Mesodermal cell (in vitro differentiated cells): ENCODE results near the gene EIF4ENIF1.

Experiments used
- H3K27ac ChIP-seq: 2 replicates; pipeline ENCODE4 v1.7.0; 2013; ENCODE audit warnings: mild to moderate bottlenecking, low read depth, low read length, moderate library complexity; ENCODE audit not compliant: severe bottlenecking
- H3K36me3 ChIP-seq: 2 replicates; pipeline ENCODE4 v1.7.1; 2013; ENCODE audit warnings: mild to moderate bottlenecking, low read length, moderate library complexity; ENCODE audit not compliant: control insufficient read depth, insufficient read depth
- H3K4me1 ChIP-seq: one replicate; pipeline ENCODE4 v1.7.1; 2013; ENCODE audit warnings: mild to moderate bottlenecking, low read length; ENCODE audit not compliant: insufficient read depth, control insufficient read depth, poor library complexity, severe bottlenecking
- H3K4me3 ChIP-seq: 2 replicates; pipeline ENCODE4 v1.7.0; 2013; ENCODE audit warnings: low read length, control low read depth, mild to moderate bottlenecking; ENCODE audit not compliant: insufficient read depth, poor library complexity, severe bottlenecking; ENCODE audit errors: extremely low read depth
- H3K9me3 ChIP-seq: 2 replicates; pipeline ENCODE4 v1.7.1; 2013; ENCODE audit warnings: mild to moderate bottlenecking, low read length, moderate library complexity; ENCODE audit not compliant: control insufficient read depth
- WGBS, 2 experiments: methylation state at CpG; one replicate each; pipeline ENCODE4 v1.1.5; 2013; ENCODE audit warnings: missing lambda C conversion rate in 2 of 2; ENCODE audit not compliant: insufficient coverage in 2 of 2; 5-methylcytosine and 5-hydroxymethylcytosine counted together

The EIF4ENIF1 gene

DNA sequence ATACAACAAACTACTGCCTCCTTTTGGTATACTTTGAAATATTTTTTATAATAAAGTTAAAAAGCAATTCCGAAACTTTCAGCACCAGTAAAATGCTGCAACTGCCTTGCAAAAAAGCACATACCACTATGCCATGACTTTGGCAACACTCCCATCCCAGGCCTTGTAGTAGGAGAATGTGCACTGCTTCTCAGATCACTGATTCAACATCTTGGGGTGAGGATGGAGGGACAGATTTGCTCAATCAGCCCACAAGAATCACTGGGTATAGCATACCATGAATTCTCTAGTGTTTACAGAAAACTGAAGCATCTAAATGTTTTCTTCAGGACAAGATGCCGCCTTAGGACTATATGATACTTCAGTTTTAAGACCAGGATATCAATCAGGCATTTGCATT, 14.9 kb downstream of the EIF4ENIF1 start:
- Histone ChIP-seq H3K27ac (no peak overlapping the region), H3K4me1 (no peaks in the 10 kb centered on the region), H3K36me3 (peaks cover 88% of the 10 kb centered on the region), H3K9me3 (no peaks in the 10 kb centered on the region), H3K4me3 (no peak overlapping the region)
- no CpG with 5 or more reads among the region's 2 CpGs for WGBS, 2 experiments

DNA sequence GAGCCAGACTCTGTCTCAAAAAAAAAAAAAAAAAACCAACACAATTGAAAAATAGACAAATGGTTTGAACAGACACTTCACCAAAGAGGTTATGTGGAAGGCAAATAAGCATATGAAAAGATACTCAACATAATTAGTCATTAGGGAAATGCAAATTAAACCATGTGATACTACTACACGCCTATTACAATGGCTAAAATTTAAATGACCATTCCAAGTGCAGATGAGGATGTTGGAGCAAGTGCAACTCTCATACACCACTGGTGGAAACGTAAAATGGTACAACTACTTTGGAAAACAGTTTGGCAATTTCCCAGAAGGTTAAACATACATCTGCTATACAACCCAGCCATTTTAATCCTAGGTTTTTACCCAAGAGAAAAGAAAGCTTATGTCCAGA, 24.3 kb downstream of the EIF4ENIF1 start:
- 83 to 92% methylated on average over 1 to 2 of the region's 2 CpGs for WGBS, 2 experiments
- H3K36me3 ChIP-seq, result peaks cover 81% of the 10 kb centered on the region
- no peaks in the 10 kb centered on the region for H3K9me3 ChIP-seq
- no peak overlapping the region for H3K4me3 ChIP-seq
- no peaks in the 10 kb centered on the region for H3K4me1 ChIP-seq
- no peak overlapping the region for H3K27ac ChIP-seq

DNA sequence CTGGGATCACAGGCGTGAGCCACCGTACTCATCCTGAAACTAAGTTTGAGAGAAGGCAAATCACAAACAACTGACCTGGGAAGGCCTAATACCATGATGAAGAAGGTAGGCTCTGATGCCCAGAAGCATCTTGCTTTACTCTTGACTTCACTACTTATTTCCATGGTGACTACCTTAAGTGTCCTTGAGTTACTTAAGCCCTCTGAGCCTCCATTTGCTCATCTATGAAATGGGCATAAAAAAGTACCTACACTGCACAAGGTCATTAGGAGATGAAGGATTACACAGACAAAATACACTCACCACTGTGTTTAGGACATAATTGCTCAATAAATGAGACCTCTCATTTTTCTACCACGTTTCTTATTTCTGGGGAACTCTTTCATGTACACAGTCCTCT, 27.9 kb downstream of the EIF4ENIF1 start:
- Histone ChIP-seq H3K4me3 (no peak overlapping the region), H3K36me3 (peaks cover 76% of the 10 kb centered on the region), H3K4me1 (no peaks in the 10 kb centered on the region), H3K9me3 (no peaks in the 10 kb centered on the region), H3K27ac (no peak overlapping the region)
- 92 to 93% methylated on average over 2 to 3 of the region's 3 CpGs for WGBS, 2 experiments

DNA sequence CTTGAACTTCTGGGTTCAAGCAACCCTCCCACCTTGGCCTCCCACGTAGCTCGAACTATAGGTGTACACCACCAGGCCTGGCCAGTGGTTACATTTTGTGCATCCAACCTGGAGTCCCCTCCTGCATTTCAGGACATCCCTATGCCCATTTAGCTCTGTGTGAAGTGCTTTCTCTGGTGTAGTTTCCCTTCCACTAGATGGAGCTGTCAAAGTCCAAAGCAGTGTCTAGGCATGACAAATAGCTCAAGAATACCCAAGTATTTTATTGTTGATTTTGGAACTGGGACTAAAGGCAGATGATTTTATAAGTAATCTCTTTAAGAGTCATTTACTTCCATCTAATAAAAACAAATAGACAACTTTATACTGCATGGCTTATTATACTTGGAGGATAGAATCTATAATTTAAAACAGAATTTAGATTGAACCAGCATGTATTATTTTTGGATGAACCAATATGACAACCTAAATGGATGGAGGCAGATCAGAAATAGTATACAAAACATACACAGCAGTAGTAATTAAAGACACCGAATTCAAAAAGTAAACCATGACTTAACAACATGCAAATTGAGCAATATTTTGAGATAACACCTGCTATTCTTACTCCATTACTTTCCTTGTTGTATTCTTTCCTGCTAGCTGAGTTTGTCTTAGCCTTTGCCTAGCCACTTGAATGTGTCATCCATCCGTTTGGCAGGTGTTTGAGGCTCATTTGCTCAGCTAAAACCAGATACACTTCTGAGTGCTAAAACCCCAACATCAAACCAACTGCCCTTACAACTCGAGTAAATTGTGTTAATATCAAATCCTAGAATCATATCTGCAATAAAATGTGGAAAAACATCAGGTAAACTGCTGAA, 37.7 kb downstream of the EIF4ENIF1 start:
- peaks cover 87% of the 10 kb centered on the region for H3K36me3 ChIP-seq
- no peak overlapping the region for H3K4me3 ChIP-seq
- H3K4me1 ChIP-seq, result no peaks in the 10 kb centered on the region
- 92 to 100% methylated on average over 2 to 4 of the region's 5 CpGs for WGBS, 2 experiments
- H3K9me3 ChIP-seq, result no peaks in the 10 kb centered on the region
- H3K27ac ChIP-seq, result no peak overlapping the region

DNA sequence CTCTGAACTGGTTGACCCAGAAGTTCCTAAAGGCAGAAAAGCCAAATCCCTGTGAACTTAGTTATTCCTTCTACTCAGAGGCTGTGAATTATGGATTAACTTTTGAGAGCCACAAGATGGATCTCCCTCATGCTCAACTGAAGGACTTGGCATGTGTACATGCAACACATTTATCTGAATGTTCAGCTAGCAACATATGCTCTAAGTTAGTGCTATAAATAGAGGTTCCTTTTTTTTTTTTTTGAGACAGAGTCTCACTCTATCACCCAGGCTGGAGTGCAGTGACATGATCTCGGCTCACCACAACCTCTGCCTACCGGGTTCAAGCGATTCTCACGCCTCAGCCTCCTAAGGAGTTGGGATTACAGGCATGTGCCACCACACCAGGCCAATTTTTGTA, 40.1 kb downstream of the EIF4ENIF1 start:
- Histone ChIP-seq H3K9me3 (no peaks in the 10 kb centered on the region), H3K27ac (no peak overlapping the region), H3K36me3 (peaks cover 90% of the 10 kb centered on the region), H3K4me3 (no peak overlapping the region), H3K4me1 (no peaks in the 10 kb centered on the region)
- 83 to 100% methylated on average over 1 to 4 of the region's 4 CpGs for WGBS, 2 experiments

DNA sequence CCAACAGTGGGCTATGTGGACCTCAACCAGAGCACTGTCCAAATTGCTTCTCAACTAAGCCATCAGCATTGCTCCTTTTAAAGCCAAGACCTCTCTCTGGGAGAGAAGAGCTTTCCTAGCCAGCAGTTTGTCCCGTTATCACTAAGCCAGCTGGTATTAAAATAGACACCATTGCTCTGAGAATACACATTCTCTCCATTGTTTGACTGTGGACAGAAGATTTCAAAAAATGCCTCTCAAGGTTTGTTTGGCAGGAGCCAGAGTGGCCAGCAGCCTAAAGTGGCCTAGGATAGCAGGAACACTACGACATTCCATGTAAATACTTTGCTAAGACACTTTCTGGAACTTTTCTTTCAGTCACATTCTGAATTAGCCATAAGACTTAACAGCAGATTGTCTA, 41.3 kb downstream of the EIF4ENIF1 start:
- WGBS, 2 experiments, result 100% methylated on average over 1 to 2 of the region's 2 CpGs
- Histone ChIP-seq H3K36me3 (peaks cover 90% of the 10 kb centered on the region), H3K4me3 (no peak overlapping the region), H3K9me3 (no peaks in the 10 kb centered on the region), H3K4me1 (no peaks in the 10 kb centered on the region), H3K27ac (no peak overlapping the region)

DNA sequence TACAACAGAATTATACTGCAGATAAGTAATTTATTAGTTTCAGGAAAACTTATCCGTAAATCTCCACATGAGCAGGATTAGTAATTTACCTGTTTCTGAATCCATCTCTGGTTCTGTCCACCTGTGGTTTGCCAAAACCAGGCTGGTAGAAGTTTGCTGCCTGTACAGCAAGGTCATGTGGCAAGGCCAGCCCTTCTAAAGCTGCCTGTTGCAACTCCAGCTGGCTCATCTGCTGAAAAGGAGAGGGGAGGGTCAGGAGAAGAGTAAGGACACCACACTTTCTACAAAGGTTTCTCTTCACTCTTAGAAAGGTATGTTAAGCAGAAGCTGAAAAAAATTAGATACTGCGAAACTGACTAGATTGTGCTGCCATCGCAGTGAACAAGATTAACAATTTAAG, 42.3 kb downstream of the EIF4ENIF1 start:
- Histone ChIP-seq H3K36me3 (peaks cover 90% of the 10 kb centered on the region), H3K4me3 (no peak overlapping the region), H3K9me3 (no peaks in the 10 kb centered on the region), H3K4me1 (no peaks in the 10 kb centered on the region), H3K27ac (no peak overlapping the region)
- 94 to 100% methylated on average over 1 to 3 of the region's 3 CpGs for WGBS, 2 experiments

DNA sequence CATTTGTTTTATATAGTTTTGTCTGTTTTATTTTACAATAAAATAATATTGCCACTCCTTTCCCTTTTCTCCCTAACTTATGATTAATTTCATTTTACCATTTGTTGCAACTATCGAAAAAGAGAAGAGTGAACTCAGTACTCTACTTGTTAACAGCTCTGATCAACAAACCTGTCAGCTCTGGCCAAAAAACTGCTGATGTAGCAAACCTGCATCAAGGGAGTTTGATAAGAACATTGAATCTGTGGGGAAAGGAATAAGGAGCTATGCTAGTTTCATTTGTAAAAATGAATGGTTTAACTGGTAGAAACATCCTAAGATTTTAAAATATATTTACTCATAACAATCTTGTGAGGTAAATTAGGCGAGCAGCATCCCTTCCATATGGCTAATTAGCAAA, 42.9 kb downstream of the EIF4ENIF1 start:
- 90 to 100% methylated on average over 1 of the region's 2 CpGs for WGBS, 2 experiments

DNA sequence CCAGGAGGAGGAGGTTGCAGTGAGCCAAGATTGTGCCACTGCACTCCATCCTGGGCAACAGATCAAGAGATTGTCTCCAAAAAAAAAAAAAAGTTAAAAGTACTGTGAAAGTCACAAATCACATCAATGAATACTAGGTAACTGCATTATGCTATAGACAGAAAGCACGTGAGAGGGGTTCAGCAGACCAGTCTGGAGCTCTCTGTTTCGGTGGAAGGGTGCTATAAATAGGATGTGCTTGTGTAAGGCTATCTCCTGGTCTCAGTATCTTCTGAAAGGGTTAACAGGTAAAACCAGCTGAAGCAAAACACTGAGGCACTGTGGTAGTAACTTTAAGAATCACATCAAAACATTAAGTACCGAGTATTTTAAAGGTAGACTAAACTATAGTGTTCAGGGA, 43.4 kb downstream of the EIF4ENIF1 start:
- Histone ChIP-seq H3K4me1 (no peaks in the 10 kb centered on the region), H3K9me3 (no peaks in the 10 kb centered on the region), H3K27ac (no peak overlapping the region), H3K36me3 (peaks cover 92% of the 10 kb centered on the region), H3K4me3 (no peak overlapping the region)
- WGBS, 2 experiments, result 100% methylated on average over 1 to 2 of the region's 3 CpGs

More for the DNA sequence above, 42.9 kb downstream of the EIF4ENIF1 start:
- H3K27ac ChIP-seq, result no peak overlapping the region
- no peaks in the 10 kb centered on the region for H3K4me1 ChIP-seq
- no peak overlapping the region for H3K4me3 ChIP-seq
- no peaks in the 10 kb centered on the region for H3K9me3 ChIP-seq
- H3K36me3 ChIP-seq, result peaks cover 92% of the 10 kb centered on the region

DNA sequence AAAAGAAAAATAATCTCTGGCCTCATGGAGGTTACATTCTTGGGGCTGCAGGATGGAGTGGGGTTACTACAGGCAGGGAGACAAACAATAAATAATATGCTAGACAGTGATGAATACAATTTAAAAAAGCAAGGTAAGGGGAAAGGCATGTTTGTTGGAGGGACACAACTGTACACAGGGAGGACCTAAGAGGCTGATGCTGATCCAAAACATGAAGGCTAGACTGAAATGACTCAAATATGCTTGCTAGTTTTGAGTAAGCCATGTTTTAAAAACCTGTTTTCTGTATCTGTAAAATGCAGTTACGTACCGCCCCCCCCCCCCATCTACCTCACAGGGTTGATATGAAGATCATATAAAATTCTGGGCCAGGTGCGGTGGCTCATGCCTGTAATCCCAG, 44.0 kb downstream of the EIF4ENIF1 start:
- peaks cover 93% of the 10 kb centered on the region for H3K36me3 ChIP-seq
- WGBS, 2 experiments, result 80 to 100% methylated on average over 1 of the region's 3 CpGs
- H3K4me1 ChIP-seq, result no peaks in the 10 kb centered on the region
- H3K9me3 ChIP-seq, result no peaks in the 10 kb centered on the region
- H3K27ac ChIP-seq, result no peak overlapping the region
- H3K4me3 ChIP-seq, result no peak overlapping the region

DNA sequence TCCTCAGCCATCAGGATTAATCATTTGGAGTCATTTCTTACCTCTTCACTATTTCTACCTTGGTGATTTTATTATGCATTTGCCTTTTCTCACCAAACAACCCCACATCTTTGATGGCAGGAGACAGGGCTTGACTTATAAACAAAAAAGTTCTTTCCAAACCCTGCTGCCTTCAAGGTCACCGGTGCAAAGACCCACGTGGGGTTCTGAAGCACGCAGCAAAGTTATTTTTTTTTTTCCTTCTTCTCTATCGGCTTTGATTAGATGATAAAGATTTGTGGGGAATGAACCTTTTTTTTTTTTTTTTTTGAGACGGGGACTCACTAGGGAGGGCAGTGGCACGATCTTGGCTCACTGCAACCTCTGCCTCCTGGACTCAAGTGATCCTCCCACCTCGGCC, 46.1 kb downstream of the EIF4ENIF1 start:
- 83% methylated on average over 1 of the region's 7 CpGs; no CpG with 5 or more reads in 1 of the 2 experiments for whole genome bisulfite sequencing, 2 experiments
- Histone ChIP-seq H3K9me3 (no peaks in the 10 kb centered on the region), H3K4me3 (no peak overlapping the region), H3K36me3 (peaks cover 95% of the 10 kb centered on the region), H3K4me1 (no peaks in the 10 kb centered on the region), H3K27ac (peak overlapping the region; percentile 5)
